ENCODE results near the gene IGF1. TPM values are rescaled to one million over a fixed set of nuclear protein-coding genes. Genes with fewer than 3 reads are reported as not detected.

IGF1 gene
- total RNA-seq, 4 donors from 2014 or later: 0.84 to 42.3 (median 4.9) TPM

DNA sequence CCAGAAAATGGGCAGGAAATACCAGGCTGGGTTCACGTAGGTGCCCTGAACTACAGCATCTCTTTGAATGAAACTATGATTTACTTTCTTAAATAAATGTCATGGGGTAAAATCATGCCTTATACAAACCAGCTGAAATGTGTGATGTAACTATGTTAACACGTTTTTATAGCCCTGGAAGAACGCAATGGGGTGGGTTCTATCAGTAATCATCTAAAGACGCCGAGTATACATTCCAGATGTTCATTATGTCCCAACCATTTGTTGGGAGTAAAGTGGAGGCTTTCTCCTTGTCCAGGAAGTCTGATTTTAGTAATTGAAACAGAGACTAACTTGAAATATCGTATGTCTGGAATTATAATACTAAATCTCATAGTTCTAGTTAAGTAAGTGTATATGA is 16.2 kb upstream of the IGF1 start:
- TF ChIP-seq, protein P1, sequence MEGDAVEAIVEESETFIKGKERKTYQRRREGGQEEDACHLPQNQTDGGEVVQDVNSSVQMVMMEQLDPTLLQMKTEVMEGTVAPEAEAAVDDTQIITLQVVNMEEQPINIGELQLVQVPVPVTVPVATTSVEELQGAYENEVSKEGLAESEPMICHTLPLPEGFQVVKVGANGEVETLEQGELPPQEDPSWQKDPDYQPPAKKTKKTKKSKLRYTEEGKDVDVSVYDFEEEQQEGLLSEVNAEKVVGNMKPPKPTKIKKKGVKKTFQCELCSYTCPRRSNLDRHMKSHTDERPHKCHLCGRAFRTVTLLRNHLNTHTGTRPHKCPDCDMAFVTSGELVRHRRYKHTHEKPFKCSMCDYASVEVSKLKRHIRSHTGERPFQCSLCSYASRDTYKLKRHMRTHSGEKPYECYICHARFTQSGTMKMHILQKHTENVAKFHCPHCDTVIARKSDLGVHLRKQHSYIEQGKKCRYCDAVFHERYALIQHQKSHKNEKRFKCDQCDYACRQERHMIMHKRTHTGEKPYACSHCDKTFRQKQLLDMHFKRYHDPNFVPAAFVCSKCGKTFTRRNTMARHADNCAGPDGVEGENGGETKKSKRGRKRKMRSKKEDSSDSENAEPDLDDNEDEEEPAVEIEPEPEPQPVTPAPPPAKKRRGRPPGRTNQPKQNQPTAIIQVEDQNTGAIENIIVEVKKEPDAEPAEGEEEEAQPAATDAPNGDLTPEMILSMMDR (IDR thresholded peaks at IDR 0.05): no peak
- TF ChIP-seq POLR2A (IDR thresholded peaks at IDR 0.05): no peak
- DNase-seq (ENCODE audit: low spot score in 2 of 2): no peak
- intact Hi-C loops (cut with DNase I; ENCODE audit: low total_unique reads): loop anchor here (1.0 kb wide), 1 partner anchor 10 kb away; no protein-coding TSS in a partner anchor
- 47 to 51% methylated on average over 6 of the region's 6 CpGs for WGBS, 2 donors
- no peak overlapping the region for H3K4me3 ChIP-seq (ENCODE audit: low read depth, poor library complexity, severe bottlenecking)

DNA sequence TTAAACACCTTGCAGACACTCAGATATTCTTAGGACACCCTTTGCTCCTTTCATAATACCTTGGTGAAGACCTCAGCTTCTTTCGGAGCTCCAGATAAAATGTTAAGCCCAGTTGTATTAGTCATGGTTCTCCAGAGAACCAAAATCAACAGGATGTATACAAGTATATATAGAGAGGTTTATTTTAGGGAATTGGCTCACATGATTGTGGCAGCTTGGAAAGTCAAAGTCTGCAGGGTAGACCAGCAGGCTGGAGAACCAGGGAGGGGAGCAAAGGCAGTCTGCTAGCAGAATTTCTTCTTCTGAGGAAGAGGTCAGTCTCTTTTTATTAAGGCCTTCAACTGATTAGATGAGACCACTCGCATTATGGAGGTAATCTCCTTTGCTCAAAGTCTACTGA is 6.9 kb upstream of the IGF1 start:
- DNase-seq (ENCODE audit: low spot score in 2 of 2): no peak
- TF ChIP-seq POLR2A (IDR thresholded peaks at IDR 0.05): no peak
- TF ChIP-seq, protein P1 (IDR thresholded peaks at IDR 0.05): no peak
- no peak overlapping the region for H3K4me3 ChIP-seq (ENCODE audit: low read depth, poor library complexity, severe bottlenecking)
- WGBS, 2 donors: 86 to 88% methylated on average over 2 of the region's 2 CpGs
- intact Hi-C loops (cut with DNase I; ENCODE audit: low total_unique reads): loop anchor here (10.0 kb wide), 1 partner anchor 552 kb away; no protein-coding TSS in a partner anchor

DNA sequence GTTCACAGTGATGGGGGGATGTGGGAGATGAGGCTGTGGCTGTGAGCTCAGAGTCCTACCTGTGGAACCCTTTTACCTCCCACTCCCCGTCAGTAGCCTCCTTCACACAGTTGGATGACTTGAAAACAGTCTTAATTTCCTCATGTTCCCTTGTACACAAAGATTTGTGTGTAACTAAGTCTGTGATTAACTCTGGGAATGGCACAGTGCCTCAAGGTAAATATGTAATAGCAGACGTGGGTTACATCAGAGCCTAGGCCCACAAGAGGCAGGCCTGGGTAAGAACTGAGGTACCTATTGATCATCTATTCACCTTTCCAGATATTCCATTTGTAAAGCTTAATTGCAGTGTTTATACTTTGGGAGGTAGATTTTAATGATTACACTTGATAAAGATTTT is 5.8 kb upstream of the IGF1 start:
- TF ChIP-seq POLR2A (IDR thresholded peaks at IDR 0.05): no peak
- TF ChIP-seq, protein P1 (IDR thresholded peaks at IDR 0.05): no peak
- no peak overlapping the region for H3K4me3 ChIP-seq (ENCODE audit: low read depth, poor library complexity, severe bottlenecking)
- 81 to 84% methylated on average over 2 of the region's 2 CpGs for WGBS, 2 donors
- intact Hi-C loops (cut with DNase I; ENCODE audit: low total_unique reads): loop anchor here (1.0 to 10.0 kb wide), 2 partner anchors 10 to 551 kb away; no protein-coding TSS in a partner anchor
- no peak for DNase-seq (ENCODE audit: low spot score in 2 of 2)

DNA sequence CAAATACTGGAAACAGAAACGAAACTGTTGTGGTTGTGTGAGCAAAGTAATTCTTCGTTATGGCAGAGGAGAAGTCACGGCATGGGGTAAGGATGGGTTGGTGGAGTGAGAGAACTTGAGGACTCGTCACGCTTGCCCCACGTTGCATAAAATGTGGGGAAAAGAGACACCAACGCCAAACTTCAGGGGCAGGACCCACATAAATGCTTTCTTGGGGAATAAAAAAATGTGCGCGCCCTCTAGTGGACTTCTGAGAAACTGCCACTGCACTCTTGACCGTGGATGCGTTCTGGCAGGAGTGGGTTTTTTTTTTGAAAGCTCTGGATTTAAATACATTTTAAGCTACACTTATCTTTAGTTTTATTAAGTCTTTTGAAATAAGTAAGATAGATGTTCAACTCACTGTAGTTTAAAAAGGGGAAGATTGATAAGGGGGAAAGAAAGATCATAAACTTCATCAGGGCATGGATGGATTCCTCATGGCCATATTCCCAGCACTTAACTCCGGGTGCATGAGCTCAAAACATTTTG is 4.1 kb upstream of the IGF1 start:
- 13 to 14% methylated on average over 12 of the region's 12 CpGs for WGBS, 2 donors
- intact Hi-C loops (cut with DNase I; ENCODE audit: low total_unique reads): loop anchor here (10.0 kb wide), 1 partner anchor 550 kb away; no protein-coding TSS in a partner anchor
- TF ChIP-seq POLR2A (IDR thresholded peaks at IDR 0.05): no peak
- TF ChIP-seq, protein P1 (IDR thresholded peaks at IDR 0.05): peak in 1 of 3 donors; percentile 37
- H3K4me3 ChIP-seq (ENCODE audit: low read depth, poor library complexity, severe bottlenecking): no peak overlapping the region
- DNase-seq (ENCODE audit: low spot score in 2 of 2): peak; percentile 57 to 91

DNA sequence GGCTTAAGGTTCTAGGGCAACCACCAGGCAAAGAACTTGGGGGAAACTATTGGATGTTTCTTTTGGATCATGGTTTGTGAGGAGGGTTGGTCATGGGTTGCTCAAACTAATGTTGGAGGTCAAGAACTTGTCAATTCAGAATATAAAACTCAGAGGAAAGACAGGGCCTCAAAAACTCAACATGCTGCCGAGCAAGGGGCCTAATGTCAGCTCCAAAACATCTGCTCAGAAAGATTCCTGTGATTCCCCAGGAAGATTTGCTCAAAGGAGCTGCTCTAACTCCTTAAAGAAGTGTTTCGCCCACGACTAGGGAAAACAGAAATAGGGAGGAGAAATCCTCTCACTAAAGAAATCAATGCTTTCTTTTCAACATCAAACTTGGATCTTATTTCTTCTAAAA is 3.7 kb upstream of the IGF1 start:
- DNase-seq (ENCODE audit: low spot score in 2 of 2): no peak
- TF ChIP-seq POLR2A (IDR thresholded peaks at IDR 0.05): no peak
- TF ChIP-seq, protein P1 (IDR thresholded peaks at IDR 0.05): no peak
- WGBS, 2 donors: 47 to 61% methylated on average over 3 of the region's 3 CpGs
- H3K4me3 ChIP-seq (ENCODE audit: low read depth, poor library complexity, severe bottlenecking): no peak overlapping the region
- intact Hi-C loops (cut with DNase I; ENCODE audit: low total_unique reads): loop anchor here (10.0 kb wide), 1 partner anchor 549 kb away; no protein-coding TSS in a partner anchor

DNA sequence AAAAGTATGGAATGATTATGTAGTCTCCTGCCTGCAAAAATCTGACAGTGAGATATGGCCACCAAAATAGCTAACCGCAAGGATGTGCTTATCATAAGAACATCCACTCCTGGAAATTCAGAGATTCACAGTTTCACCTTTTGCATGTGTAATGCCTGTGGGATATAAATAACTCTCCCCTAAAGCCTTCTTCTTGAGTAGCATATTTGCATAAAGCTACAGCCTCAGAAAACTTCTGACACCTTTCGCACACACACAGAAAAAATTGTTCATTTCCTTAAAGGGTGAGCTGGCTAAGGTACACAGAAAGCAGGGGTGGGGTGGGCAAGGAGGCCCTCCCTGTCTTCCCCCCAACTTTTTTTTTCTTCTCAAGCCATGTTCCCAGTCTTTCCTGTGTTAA is 3.1 kb upstream of the IGF1 start:
- 94 to 99% methylated on average over 2 of the region's 2 CpGs for WGBS, 2 donors
- intact Hi-C loops (cut with DNase I; ENCODE audit: low total_unique reads): loop anchor here (10.0 kb wide), 1 partner anchor 549 kb away; no protein-coding TSS in a partner anchor
- TF ChIP-seq POLR2A (IDR thresholded peaks at IDR 0.05): no peak
- TF ChIP-seq, protein P1 (IDR thresholded peaks at IDR 0.05): no peak
- no peak for DNase-seq (ENCODE audit: low spot score in 2 of 2)
- no peak overlapping the region for H3K4me3 ChIP-seq (ENCODE audit: low read depth, poor library complexity, severe bottlenecking)
